Posterior vena cava (tissue), 2 donors: ENCODE results near the gene VIPR2. TPM values are rescaled to one million over a fixed set of nuclear protein-coding genes. Genes with fewer than 3 reads are reported as not detected.
A peak's percentile ranks its signal among the peaks of the same experiment; 100 is the strongest.

Experiments
- DNase-seq: peaks from one replicate; pipeline ENCODE4 v3.0.0-alpha.2; 2020; ENCODE audit warnings: low spot score
- intact Hi-C, 2 donors: fragments of 100-400 bp; cut with DNase I; formaldehyde crosslinking; loops; one replicate each; pipeline versions ENCODE4 v1.14.1 to v1.14.2; 2022 to 2023
- total RNA-seq, 2 donors: library from RNA; stranded (reverse); fragmentation: NEBNext Ultra II Directional; extraction: Animal tissue kit (Norgen Biotek cat#: 25700); gene quantifications; one replicate each; pipeline ENCODE4 v1.2.1, GENCODE V29; 2021
- donor health status: DM: yes; HTN: yes; CAD: no.
- donor health status: DM: yes; HTN: yes; CAD: no.

Gene VIPR2
- total RNA-seq, 2 donors from 2014 or later: 5.0 to 7.6 TPM

DNA sequence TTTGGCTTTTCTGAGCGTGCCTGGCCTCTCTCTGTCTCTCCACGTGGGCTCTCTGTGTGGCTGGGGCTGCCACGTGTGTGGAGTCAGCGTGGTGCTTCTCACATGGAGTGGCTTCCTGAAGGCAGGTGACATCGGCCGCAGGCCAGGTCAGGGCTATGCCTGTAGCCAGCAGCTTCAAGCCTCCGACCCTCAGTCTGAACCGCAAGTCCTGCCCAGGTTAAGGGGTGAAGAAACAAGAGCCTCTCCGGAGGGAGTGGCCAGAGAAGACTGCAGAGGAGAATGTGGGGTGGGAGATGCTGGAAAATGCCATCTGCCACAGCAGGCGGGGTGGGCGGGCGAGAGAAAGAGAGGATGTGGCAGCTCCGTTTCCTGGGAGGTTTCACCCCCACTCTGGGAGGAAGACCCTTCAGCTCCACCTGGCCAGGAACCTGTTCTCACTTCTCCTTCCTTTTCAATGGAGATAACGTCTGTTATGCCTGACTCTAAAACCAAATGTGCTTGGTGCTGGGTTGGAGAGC, 14.3 kb upstream of the VIPR2 start:
- intact Hi-C loops: no loop called here
- DNase-seq: no peak

DNA sequence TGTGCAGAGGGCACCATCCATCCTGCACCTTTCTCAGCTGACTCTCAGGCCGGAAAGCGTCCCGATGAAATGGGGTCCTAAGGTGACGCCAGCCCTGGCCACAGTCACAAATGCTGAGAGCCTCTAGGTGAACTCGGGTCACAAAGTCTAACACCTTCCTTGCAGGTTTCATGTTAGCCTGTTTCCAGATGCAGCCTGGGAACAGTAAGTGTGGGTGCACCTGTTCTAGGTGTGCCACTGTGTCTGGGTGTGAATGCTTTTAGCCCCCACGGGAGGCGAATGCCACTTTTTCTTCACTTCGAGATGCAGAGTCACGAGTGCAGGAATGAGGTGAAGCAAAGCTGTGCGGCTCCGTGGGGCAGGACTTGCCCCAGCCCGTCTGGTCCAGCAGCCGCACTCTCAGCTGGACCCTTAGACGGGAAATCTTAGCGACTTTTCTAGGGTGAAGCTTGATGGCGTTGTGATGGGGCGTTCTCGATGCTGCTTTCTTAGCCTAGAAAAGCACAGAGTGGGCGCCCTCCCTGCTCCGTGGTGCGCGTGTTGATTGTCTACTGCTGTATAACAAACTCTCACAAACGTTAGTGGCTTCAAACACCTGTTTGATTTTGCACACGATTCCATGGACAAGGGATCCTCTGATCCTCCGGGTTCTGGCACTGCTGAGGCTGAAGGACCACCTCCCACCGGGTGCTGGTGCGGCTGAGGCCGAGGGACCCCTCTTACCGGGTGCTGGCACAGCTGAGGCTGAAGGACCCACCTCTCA, 13.6 kb upstream of the VIPR2 start:
- no peak for DNase-seq

DNA sequence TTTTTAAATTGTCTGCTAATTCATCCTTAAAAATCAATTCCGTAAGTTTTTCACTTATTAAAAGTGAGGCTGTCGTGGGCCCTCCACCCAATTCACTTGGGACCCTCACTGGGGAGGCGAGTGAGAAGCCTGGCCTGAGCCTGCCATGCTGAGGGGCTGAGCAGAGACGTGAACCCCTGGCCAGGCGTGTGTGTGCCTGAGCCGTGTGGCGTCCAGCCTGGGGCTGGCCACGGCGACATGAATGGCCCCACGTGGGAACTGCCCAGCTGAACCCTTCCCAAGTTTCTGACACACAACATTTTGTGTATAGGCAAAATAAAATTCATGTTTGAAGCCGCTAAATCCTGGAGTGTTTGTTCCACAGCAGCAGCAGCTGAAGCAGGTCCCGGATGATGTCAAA, 13.0 kb upstream of the VIPR2 start:
- intact Hi-C loops: no loop called here
- DNase-seq: no peak

More for the DNA sequence above, 13.6 kb upstream of the VIPR2 start:
- intact Hi-C loops: no loop called here

DNA sequence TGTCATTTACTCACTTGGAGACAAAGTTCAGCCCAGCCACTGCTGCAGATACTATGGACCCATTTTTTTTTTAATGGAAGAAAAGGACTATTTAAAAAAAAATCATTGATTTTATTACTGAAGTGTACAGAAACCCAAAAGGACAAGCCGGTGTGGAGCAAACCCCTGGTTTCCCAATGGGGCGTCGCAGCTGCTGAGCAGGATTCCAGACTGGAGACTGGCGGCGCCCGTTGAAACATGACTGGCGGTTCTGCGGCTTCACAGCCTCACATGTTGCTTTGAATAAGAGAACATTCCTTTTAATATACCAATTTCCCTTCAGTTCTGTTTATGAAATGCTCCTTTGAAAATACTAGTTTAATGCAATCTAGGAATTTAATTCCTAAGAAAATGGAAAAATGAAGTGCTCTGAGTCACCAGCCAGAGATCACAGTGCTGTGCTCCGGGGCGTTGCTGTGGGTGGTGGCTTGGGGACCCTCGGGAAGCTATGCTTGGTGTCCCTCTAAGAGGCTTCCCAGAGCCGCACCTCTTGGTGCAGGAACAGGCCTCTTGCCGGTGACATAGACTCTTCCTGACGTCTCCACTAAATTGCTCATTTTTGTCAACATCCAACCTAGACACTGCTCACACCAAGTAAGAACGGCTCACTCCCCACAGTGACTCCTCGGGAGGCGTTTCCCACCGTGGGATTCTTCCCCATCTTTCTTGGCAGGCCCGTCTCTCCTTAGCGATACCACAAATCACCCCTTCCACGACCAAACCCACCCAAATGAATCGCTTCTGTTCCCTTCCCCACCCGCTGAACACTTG, 12.0 kb upstream of the VIPR2 start:
- DNase-seq: no peak
- intact Hi-C loops: no loop called here

GRCh38 chr7:159155410-159155809, 10.7 kb upstream of the VIPR2 start:
- no peak for DNase-seq
- intact Hi-C loops: no loop called here

- no peak for DNase-seq
- intact Hi-C loops: no loop called here
Observed at GRCh38 chr7:159154243-159154642, 9.6 kb upstream of the VIPR2 start.

- intact Hi-C loops: no loop called here
- no peak for DNase-seq
Observed at GRCh38 chr7:159153511-159153910, 8.8 kb upstream of the VIPR2 start.

DNA sequence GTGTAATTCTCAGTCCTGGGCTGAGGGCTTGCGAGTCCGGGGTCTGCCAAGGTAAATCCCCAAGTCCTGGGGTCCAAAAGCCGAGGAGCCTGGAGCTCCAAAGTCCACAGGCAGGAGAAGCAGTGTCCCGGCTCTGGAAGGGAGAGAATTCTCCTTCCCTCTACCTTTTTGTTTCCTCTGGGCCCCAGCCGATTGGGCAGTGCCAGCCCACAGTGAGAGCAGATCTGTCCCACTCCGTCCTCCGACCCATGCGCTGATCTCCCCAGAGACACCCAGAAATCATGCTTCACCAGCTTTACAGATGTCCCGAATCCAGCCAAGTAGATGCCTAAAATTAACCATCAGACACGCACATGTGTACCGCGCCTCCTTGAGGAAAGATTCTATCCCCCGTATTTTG, 8.1 kb upstream of the VIPR2 start:
- intact Hi-C loops: no loop called here
- no peak for DNase-seq

- no peak for DNase-seq
- intact Hi-C loops: no loop called here
Observed at GRCh38 chr7:159151231-159151630, 6.6 kb upstream of the VIPR2 start.

- DNase-seq: no peak
- intact Hi-C loops: loop anchor here in 1 of 2 donors (10.0 kb wide), 1 partner anchor 125 kb away; no protein-coding TSS in a partner anchor
Observed at GRCh38 chr7:159149488-159149887, 4.8 kb upstream of the VIPR2 start.

DNA sequence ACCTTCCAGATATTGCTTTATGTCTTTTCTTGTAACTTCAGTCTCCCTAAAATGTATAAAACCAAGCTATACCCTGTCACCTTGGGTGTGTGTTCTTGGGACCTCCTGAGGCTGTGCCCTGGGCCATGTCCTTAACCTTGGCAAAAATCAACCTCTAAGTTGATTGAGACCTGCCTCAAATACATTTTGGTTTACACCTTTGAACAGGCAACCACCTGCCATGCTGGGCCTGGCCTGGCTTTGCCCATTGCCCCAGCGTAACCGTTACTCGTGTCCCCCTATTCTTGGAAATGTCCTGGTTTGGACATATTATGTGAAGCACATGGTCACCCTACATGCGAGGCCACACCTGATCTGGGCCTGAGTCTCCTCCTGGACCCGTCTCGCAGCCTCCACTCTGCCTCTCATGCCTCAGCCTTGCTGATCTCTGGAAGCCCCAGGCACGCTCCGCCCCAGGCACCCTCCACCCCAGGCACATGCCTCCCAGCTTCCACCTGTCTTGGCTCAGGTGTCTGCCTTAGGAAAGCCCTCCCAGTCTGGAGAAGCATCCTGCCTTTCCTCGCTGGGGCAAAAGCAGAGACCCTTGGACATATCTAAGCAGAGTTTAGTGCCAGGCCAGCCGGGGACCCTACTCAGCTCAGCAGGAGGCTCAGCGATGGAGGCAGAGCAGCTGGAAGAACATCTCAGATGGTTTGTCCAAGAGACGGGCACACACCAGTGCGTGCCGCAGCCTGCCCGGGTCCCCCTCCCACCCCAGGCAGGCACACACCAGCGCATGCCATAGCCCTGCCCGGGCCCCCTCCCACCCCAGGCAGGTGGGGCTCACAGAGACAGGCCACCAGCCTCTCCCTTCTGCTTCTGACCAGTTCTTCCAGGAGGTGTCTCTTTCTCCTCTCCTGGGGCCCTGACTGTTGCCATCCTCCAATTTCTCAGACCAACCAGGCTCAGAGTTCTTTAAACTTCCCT, 4.0 kb upstream of the VIPR2 start:
- DNase-seq: no peak
- intact Hi-C loops: loop anchor here in 1 of 2 donors (10.0 kb wide), 1 partner anchor 124 kb away; no protein-coding TSS in a partner anchor

GRCh38 chr7:159147687-159148086, 3.0 kb upstream of the VIPR2 start:
- intact Hi-C loops: loop anchor here in 1 of 2 donors (10.0 kb wide), 1 partner anchor 123 kb away; no protein-coding TSS in a partner anchor
- DNase-seq: no peak

DNA sequence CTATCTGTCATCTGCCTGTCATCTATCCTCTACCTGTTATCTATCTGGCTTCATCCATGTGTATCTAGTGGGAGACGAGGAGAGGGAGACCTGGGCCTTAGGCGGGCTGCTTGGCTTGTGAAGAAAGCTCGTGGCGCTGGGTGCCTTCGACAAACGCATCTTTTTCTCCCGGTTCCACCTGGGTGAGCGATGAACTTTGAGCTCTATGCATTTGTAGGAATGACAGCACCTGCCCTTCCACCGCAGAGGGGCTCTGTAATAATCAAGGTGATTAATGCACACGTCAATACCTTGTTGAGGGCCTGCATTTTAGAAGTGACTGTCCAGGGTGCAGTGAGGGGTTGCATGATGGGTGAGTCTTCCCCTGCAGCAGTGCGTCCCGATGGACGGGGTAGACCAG, 2.6 kb upstream of the VIPR2 start:
- peak; percentile 66 for DNase-seq
- intact Hi-C loops: loop anchor here in 1 of 2 donors (10.0 kb wide), 1 partner anchor 122 kb away; no protein-coding TSS in a partner anchor

DNA sequence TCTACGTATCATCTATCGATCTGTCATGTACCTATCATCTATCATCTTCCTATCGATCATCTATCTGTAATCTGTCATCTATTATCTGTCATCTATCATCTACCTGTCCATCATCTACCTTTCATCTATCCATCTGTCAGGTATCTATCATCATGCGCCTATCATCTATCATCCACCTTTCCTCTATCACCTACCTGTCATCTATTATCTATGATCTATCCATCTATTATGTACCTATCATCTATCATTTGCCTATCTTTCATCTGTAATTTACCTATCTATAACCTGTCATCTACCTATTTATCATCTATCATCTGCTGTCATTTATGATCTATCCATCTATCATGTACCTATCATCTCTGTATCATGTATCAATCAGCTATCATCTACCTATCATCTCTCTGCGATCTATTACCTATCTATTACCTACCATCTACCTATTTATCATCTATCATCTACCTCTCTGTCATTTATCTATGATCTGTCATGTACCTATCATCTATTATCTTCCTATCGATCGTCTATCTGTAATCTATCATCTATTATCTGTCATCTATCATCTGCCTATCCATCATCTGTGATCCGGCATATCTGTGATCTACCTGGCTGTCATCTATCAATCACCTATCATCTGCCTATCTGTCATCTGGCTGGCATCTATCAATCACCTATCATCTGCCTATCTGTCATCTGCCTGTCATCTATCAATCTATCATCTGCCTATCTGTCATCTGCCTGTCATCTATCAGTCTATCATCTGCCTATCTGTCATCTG, 1.6 kb upstream of the VIPR2 start:
- intact Hi-C loops: loop anchor here in 1 of 2 donors (10.0 kb wide), 1 partner anchor 121 kb away; no protein-coding TSS in a partner anchor

DNA sequence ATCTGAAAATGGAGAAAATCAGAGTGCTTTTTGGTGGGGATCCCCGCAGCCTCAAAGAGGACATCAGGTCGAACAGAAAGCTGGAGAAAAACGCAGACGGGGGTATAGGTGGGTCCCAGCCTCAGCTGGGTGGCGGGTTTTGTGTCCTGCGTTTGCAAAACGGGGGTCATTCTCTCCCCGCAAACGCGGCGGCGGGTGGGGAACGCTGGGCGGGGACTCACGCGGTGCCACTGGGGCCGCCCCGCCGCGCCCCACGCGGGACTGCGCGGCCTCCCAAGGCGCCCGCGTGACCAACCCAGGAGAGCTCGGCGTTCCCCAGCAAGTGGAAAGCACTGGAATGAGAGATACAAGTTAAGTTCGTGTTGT, 806 bp upstream of the VIPR2 start:
- intact Hi-C loops: loop anchor here in 1 of 2 donors (10.0 kb wide), 1 partner anchor 121 kb away; no protein-coding TSS in a partner anchor
- peak; percentile 75 for DNase-seq

More for the DNA sequence above, 1.6 kb upstream of the VIPR2 start:
- no peak for DNase-seq

- peak; percentile 84 for DNase-seq
- intact Hi-C loops: loop anchor here in 1 of 2 donors (10.0 kb wide), 1 partner anchor 119 kb away; no protein-coding TSS in a partner anchor
Observed at GRCh38 chr7:159143780-159144757, 598 bp downstream of the VIPR2 start.

- DNase-seq: no peak
- intact Hi-C loops: loop anchor here in 1 of 2 donors (10.0 kb wide), 1 partner anchor 118 kb away; no protein-coding TSS in a partner anchor
Observed at GRCh38 chr7:159142730-159143129, 1.9 kb downstream of the VIPR2 start.
